HPDE6-E6E7 (cell line): Measurements from ENCODE around the gene MTHFR.

Experiments used
- DNase-seq: peaks from one replicate; pipeline ENCODE4 v3.0.0; 2011; ENCODE audit warnings: missing footprints; ENCODE audit errors: extremely low spot score

MTHFR gene

GRCh38 chr1:11805422-11806306 lies at the start of gene MTHFR, which contains the start of gene CLCN6:
Gene MTHFR, minus strand, starts transcription at chr1:11805964. Its CDS starts 2,848 bp downstream, at chr1:11803116.
Gene CLCN6, plus strand, starts transcription at chr1:11806191. Its CDS starts 72 bp downstream, at chr1:11806263.
- DNase-seq: peak; percentile 100

DNA sequence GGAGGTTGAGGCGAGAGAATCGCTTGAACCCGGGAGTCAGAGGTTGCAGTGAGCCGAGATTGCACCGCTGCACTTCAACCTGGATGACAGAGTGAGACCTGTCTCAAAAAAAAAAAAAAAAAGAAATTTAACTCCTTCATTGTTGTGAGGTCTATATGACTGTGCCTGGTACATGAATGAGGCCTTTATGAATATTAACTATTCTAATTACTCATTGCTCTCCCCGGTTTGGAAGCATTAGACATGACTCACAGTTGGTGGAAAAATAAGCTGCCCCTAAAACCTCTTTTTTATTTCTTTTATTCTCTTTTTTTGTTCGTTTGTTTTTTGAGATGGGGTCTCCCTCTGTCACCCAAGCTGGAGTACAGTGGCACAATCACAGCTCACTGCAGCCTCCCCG lies 49.7 kb upstream of the MTHFR start:
- no peak for DNase-seq

DNA sequence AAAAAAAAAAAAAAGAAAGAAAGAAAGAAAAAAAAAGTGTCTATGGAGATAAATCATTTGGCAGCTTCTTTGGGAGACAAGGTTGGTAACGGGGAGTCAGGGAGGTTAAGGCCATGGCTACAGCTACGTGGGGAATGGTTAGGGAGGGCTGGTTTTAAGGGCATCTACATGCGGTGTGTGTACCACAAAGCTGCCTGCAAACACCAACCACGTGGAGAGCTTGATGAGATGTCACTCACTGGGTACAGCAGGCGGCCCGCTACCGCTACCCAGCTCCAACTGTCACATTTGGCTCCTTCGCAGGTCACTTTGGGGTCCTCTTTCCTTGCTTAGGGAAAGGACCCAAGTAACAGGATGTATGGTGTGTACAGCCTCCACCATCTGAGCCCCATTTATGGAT lies 48.8 kb upstream of the MTHFR start:
- no peak for DNase-seq

GRCh38 chr1:11851180-11851579 lies 45.4 kb upstream of the MTHFR start:
- DNase-seq: no peak

DNA sequence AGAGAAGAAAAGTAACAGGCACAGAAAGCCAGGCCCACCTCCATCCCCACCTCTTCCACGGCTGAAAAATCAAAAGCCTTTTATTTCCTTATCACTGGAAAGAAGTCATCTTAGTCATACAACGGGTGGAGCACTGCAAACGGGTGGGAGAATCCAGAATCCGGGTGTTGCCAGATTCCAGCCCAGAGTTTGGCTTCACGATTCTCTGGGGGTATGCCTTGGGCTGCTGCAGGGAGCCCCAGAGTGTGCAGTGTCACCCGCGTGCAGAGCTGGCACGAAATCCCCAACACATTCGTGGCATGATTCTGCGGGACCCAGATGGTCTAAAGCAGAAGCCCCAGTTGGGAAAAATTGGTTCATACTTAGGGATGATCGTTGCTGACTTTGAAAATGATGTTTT lies 44.4 kb upstream of the MTHFR start:
- no peak for DNase-seq

DNA sequence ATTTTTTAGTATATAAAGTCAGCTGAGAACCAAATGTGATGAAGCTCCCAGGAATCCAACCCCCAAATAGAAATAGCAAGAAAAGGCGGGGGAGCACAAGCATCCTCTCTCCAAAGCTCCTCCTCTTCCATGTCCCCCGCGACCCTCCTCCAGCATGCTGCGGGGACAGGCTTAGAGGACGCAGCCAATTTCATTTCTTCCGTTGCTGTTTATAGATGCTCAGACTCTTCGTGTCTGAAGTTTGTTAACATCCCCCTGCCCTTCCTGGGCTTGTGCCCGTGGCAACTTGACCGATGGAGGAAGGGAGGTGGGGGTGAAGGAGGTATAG lies 42.6 kb upstream of the MTHFR start:
- no peak for DNase-seq

DNA sequence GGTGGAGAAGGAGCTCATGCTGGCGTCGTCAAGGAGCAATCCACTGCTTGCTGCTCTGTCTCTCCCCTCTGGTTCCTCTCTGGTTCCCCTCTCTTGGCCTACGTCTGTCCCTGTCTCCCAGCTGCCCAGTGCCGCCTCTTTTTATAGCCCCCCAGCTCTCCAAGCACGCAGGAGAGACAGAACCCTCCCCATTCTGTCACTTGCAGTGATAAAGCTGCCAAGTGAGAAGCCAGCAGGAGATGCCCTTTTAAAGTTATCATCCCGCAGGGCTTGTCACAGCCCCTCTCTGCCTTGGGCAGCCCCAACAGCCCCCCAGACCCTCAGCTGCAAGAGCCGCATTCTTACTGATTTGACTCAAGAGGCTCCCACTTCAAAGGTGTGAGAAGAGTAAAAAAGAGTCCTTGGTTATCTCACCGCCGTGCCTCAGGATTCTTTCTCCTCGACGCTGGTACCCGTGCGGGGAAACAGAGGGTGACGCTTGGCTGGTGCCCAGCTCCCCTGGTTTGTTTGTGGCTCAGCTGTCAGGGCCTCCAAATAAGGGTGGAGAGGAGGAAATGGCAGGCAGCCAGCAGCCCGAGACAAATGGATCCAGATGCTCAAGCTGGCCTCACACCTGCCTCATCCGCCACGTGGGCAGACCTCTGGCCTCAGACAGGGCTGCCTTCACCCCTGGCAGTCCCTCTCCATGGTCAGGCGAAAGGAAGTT lies 42.1 kb upstream of the MTHFR start, which contains the start of gene NPPA:
Gene NPPA (minus strand): TSS at position 117 of the 706 bp plus-strand sequence. CDS start 99 bp downstream, at position 18.
- DNase-seq: no peak

DNA sequence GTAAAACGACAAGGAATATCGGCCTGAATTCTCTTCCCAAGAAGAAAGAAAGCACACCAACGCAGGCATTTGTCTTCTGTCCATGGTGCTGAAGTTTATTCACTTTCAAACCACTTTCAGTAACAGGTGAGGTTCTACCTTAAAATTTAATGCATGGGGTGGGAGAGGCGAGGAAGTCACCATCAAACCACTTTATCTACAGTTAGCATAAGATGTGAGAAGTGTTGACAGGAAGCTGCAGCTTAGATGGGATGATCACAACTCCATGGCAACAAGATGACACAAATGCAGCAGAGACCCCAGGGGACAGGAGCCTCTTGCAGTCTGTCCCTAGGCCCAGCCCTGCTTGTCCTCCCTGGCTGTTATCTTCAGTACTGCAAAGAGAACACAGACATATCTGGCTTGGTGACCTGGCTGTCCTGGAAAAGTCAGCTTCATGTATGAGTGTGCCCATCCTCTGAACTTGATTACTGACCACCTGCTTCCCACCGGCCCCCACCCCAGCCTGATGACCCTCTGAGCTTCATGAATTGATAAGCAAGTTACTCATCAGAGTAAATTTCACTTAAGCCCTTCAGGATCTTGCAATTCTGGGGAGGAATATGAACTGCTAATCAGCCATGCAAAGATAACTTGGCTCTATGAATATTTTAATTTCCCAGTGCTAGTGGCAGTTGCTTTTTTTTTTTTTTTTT lies 40.0 kb upstream of the MTHFR start:
- peak; percentile 26 for DNase-seq

DNA sequence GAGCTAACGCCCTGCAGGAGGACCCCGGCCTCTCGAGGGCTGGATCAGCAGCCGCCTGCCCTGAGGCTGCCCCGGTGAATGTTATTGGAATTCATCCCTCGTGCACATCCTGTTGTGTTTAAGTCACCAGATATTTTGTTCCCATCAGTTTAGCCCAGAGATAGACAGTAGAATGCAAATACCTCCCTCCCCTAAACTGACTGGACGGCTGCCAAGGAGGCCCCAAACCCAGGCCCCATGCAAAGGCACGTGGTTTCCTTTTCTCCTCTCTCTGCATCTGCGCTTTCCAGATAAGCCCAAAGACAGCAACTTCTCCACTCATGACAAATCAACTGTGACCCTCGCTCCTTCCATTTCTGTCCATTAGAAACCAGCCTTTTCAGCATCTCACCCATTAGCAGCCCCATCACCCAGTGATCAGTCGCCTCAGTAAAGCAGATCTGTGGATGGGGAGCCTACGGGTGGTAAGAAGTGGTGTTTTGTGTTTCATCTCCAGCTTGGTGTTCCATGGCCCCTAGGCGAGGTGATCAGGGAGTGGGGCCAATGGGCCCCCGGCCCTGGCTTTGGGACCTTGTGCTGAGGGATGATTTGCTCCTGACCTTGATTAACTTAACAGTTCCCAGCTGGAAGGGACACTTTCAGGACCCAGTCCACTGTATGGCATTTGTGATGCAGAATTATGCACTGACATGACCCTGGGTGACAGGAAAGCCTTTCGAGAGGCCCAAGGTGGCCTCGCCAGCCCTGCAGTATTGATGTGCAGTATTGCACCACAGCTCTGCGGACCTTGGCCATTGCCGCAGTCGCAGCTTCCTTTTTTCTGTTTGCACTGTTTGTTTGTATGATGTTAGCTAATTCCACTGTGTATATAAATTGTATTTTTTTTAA lies 36.6 kb upstream of the MTHFR start:
- no peak for DNase-seq

DNA sequence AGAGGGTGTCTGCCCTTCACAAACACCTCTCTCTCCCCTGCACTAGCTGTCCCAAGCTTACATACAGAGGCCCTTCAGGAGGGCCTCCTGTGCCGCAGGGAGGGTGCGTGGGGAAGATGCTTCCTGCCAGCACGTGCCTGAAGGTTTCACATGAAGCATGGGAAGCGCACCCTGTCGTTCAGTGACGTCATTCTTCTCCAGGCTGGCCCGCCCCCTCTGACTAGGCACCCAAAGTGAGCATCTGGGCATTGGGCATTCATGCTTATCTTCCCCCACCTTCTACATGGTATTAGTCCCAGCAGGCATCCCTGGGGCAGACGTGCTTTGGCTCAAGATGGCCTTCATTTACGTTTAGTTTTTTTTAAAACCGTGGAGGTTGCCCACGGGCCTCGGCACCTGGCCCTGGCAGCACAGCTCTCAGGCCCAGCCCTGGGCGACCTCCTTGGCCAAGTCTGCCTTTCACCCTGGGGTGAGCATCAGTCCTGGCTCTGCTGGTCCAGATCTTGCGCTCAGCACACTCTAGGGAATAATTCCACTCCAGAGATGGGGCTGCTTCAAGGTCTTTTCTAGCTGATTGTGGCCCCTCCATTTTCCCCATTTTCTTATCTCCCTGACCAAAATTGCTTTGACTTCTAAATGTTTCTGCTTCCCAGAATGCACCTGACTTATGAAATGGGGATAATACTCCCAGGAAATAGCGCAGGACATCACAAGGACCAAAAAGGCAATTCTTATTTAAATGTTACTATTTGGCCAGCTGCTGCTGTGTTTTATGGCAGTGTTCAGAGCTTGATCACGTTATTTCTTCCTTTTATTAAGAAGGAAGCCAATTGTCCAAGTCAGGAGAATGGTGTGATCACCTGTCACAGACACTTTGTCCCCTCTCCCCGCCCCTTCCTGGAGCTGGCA lies 35.7 kb upstream of the MTHFR start:
- no peak for DNase-seq

DNA sequence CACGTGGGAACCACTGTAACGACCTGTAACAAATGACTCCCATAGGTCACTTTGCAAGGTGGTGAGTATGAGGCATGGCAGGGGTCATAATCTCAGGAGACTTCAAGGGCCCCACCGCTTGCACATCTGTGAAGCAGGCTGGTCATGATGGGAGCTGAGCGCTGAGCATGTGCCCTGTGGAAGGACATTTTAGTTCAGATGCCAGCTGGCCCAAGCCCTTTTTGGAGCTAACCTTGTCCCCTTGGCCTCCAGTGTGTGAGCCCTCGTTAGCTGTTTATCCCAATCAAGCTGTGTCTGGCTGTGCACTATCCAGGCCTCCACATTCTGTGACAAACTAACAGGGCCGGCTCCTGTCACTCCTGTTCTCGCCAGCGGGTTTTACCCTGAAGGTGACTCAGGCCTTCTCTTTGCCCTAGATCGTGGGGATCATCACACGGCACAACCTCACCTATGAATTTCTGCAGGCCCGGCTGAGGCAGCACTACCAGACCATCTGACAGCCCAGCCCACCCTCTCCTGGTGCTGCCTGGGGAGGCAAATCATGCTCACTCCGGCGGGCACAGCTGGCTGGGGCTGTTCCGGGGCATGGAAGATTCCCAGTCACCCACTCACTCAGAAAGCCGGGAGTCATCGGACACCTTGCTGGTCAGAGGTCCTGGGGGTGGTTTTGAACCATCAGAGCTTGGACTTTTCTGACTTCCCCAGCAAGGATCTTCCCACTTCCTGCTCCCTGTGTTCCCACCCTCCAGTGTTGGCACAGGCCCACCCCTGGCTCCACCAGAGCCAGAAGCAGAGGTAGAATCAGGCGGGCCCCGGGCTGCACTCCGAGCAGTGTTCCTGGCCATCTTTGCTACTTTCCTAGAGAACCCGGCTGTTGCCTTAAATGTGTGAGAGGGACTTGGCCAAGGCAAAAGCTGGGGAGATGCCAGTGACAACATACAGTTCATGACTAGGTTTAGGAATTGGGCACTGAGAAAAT lies 34.3 kb upstream of the MTHFR start:
- DNase-seq: no peak

DNA sequence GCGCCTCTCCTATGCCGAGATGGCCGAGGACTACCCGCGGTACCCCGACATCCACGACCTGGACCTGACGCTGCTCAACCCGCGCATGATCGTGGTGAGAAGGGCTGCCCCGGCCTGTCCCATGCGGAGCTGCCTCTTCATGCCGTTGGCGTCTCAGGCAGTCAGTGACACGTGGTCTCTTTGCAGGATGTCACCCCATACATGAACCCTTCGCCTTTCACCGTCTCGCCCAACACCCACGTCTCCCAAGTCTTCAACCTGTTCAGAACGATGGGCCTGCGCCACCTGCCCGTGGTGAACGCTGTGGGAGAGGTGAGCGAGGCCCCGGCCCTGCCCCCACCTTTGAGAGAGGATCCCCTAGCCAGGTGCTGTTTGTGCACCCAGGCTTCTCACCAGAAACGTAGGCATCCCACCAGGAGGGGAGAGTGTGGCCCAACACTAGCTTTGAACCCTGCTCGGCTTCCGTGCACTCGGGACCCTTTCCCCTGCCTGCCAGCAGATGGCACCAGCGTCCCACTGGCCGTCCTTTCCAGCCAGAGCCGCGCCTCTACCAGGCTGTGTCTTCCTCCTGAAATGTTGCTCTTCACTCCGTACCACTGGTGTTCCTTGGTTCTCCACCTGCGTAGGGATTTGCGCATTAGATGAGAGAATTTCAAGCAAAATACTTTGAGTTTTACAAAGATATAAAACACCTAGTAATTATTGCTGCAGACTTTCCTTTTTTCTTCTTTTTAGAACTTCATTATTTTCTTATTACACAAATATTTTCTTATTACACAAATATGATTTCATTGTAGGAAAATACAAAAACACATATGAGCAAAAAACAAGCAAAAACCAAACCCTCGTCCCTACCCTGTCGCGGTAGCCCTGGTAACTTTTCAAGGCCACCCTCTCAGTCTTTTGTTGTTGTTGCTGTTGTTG lies 32.8 kb upstream of the MTHFR start:
- DNase-seq: peak; percentile 86

DNA sequence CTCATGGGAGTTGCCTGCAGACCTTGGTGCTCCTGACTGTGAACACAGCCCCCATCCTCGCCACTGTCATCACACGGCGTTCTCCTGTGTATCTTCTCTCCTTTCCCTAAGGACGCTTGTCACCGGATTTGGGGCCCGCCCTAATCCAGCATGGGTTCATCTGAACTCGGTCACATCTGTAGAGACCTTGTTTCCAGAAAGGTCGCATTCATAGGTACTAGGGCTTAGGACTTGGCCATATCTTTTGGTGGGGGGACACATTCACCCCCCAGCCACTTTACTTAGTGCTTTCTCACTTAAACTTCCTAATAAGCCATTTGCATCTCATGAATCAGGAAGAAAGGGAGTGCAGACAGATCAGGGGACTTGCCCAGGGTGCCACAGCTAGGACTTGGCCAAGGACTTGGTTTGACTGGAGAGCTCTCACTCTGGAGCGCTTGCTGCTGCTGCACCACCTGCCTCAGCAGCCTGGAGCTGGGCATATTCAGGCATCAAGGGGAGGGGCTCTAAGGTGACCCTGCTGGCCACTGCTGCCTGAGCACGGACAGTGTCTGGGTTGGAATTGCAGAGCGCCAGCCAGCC lies 32.1 kb upstream of the MTHFR start:
- DNase-seq: no peak

DNA sequence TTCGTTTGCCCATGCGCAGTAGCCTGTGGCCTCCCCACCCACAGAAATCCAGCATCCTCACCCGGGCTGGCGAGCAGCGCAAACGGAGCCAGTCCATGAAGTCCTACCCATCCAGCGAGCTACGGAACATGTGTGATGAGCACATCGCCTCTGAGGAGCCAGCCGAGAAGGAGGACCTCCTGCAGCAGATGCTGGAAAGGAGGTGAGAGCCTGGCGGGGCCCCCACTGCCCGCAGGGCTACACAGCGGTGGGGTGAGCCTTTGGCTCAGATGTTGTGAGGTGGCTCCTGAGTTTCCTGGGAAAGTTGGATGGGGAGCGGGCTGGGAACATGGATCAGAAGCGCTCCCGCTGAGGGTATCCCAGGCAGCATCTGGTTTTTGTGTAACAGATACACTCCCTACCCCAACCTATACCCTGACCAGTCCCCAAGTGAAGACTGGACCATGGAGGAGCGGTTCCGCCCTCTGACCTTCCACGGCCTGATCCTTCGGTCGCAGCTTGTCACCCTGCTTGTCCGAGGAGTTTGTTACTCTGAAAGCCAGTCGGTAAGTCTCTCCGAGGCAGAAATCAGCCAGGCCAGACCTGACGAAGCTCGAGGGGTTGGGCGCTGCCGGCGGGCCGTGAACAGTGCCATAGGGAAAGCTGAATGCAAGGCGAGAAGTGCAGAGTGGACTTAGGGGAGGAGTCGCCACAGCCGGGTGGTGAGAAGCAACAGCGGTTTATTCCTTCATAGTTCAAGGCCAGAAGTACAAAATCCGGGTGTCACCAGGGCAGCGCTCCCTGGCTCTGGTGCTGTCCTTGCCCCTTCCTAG lies 31.4 kb upstream of the MTHFR start:
- no peak for DNase-seq

DNA sequence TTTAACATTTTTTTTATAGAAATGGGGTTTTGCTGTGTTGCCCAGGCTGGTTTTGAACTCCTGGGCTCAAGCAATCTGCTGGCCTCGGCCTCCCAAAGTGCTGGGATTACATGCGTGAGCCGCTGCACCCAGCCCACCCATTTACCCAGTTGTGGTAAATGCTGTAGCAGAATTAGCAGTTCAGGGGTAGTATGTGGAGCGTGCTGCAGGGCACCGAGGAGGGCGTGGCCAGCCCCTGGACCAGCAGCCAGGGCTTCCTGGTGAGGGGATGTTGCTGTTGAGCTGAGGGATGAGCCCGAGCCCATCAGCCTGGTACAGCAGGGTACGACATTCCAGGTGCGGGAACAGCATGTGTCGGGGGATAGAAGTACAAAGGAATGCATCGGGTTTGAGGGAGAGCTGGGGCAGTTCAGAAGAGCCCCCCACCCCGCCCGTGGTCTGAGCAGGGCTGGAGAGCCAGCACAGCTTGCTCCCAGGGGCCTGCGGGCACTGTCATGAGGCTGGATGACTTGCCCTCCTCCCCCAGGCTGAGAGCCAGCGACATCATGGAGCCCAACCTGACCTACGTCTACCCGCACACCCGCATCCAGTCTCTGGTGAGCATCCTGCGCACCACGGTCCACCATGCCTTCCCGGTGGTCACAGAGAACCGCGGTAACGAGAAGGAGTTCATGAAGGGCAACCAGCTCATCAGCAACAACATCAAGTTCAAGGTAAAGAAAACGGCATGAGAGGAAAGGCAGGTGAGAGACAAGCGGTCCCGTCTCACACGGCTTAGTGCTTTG lies 29.9 kb upstream of the MTHFR start:
- no peak for DNase-seq

DNA sequence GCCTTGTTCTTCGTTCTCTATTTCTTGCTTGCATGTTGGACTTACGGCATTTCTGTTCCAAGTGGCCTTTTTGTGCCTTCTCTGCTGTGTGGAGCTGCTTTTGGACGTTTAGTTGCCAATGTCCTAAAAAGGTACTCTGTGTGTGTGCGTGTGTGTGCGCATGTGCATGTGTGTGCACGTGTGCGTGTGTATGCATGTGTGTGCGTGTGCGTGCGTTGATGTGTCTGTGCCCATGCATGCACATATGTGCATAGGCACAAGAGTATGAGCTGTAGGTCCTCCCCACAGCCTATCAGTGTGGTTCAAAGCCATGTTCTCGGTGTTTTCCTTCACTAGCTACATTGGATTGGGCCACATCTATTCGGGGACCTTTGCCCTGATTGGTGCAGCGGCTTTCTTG lies 28.1 kb upstream of the MTHFR start:
- no peak for DNase-seq
